Measurements from ENCODE around the gene PSMA6.

The PSMA6 gene

GRCh38 chr14:35287431-35288013, 4.7 kb upstream of the PSMA6 start:
- TF ChIP-seq LEF1 (IDR thresholded peaks at IDR 0.05; ENCODE audit: borderline replicate concordance) (no peak), SUZ12 (IDR thresholded peaks at IDR 0.05) (no peak), ZNF384 (IDR thresholded peaks at IDR 0.05) (no peak), SP1 (IDR thresholded peaks at IDR 0.05) (no peak), FOXA1 (IDR thresholded peaks at IDR 0.05) (no peak), HDGF (IDR thresholded peaks at IDR 0.05; ENCODE audit: borderline replicate concordance) (no peak)
- TF ChIP-seq, protein P1, sequence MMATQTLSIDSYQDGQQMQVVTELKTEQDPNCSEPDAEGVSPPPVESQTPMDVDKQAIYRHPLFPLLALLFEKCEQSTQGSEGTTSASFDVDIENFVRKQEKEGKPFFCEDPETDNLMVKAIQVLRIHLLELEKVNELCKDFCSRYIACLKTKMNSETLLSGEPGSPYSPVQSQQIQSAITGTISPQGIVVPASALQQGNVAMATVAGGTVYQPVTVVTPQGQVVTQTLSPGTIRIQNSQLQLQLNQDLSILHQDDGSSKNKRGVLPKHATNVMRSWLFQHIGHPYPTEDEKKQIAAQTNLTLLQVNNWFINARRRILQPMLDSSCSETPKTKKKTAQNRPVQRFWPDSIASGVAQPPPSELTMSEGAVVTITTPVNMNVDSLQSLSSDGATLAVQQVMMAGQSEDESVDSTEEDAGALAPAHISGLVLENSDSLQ (IDR thresholded peaks at IDR 0.05) = no peak
- no peak for DNase-seq (ENCODE audit: extremely low spot score)
- ChIA-PET CTCF (no interaction called here), POLR2A (no interaction called here)

GRCh38 chr14:35289623-35290022, 2.6 kb upstream of the PSMA6 start:
- no peak for DNase-seq (ENCODE audit: extremely low spot score)
- POLR2A ChIA-PET = no interaction called here
- CTCF ChIA-PET = no interaction called here
- no peak for TF ChIP-seq BHLHE40 (IDR thresholded peaks at IDR 0.05; ENCODE audit: borderline replicate concordance)
- TF ChIP-seq CTBP1 (IDR thresholded peaks at IDR 0.05; ENCODE audit: borderline replicate concordance) = no peak
- no peak for TF ChIP-seq FOXM1 (IDR thresholded peaks at IDR 0.05; ENCODE audit: borderline replicate concordance)

- TF ChIP-seq TARDBP (IDR thresholded peaks at IDR 0.05) (no peak), FOXA1 (IDR thresholded peaks at IDR 0.05) (no peak), ELF4 (IDR thresholded peaks at IDR 0.05) (no peak), SP1 (IDR thresholded peaks at IDR 0.05) (no peak), NFRKB (IDR thresholded peaks at IDR 0.05) (no peak), L3MBTL2 (conservative IDR thresholded peaks at IDR 0.05) (no peak), HDGF (IDR thresholded peaks at IDR 0.05; ENCODE audit: borderline replicate concordance) (no peak), CTBP1 (IDR thresholded peaks at IDR 0.05; ENCODE audit: borderline replicate concordance) (no peak), ARNT (IDR thresholded peaks at IDR 0.05) (no peak), SUZ12 (IDR thresholded peaks at IDR 0.05) (no peak), FOXM1 (IDR thresholded peaks at IDR 0.05; ENCODE audit: borderline replicate concordance) (no peak)
- no peak for DNase-seq (ENCODE audit: extremely low spot score)
- ChIA-PET POLR2A (interaction anchor here (0.8 to 3.5 kb wide), 36 partner anchors 8 to 418 kb away, joined by 3 to 45 read pairs (median 5); partner anchors contain the start of genes BAZ1A, NFKBIA, PPP2R3C and PRORP), CTCF (interaction anchor here (0.6 kb wide), 1 partner anchor 1630 kb away, joined by 3 read pairs; no protein-coding TSS in a partner anchor)
Observed at GRCh38 chr14:35292770-35293561, 784 bp downstream of the PSMA6 start.

DNA sequence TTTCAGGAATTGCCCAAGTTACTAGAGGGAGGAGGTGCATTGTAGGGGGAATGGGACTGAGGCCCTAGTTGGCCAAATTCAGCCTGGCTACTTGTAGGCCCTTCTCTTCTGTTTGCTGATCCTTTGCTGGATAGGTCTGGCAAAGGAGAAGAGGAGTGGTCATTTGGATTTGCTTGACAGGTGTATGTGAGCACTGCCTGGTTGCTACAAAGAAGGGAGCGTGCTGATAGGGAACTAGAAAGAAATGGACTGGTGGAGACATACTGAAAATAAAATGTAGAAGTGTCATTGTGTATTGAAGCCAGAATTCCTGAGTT, 3.6 kb downstream of the PSMA6 start:
- POLR2A ChIA-PET = no interaction called here
- CTCF ChIA-PET = no interaction called here
- TF ChIP-seq NFRKB (IDR thresholded peaks at IDR 0.05) (no peak), LEF1 (IDR thresholded peaks at IDR 0.05; ENCODE audit: borderline replicate concordance) (no peak), FOXA1 (IDR thresholded peaks at IDR 0.05) (no peak), ZNF384 (IDR thresholded peaks at IDR 0.05) (no peak), BHLHE40 (IDR thresholded peaks at IDR 0.05; ENCODE audit: borderline replicate concordance) (no peak), ARNT (IDR thresholded peaks at IDR 0.05) (no peak), FOXK2 (IDR thresholded peaks at IDR 0.05) (no peak), TARDBP (IDR thresholded peaks at IDR 0.05) (no peak), L3MBTL2 (conservative IDR thresholded peaks at IDR 0.05) (no peak), HDGF (IDR thresholded peaks at IDR 0.05; ENCODE audit: borderline replicate concordance) (no peak), ELF4 (IDR thresholded peaks at IDR 0.05) (no peak), SP1 (IDR thresholded peaks at IDR 0.05) (no peak), CTBP1 (IDR thresholded peaks at IDR 0.05; ENCODE audit: borderline replicate concordance) (no peak)
- TF ChIP-seq, protein P1 (IDR thresholded peaks at IDR 0.05) = no peak
- DNase-seq (ENCODE audit: extremely low spot score) = no peak

DNA sequence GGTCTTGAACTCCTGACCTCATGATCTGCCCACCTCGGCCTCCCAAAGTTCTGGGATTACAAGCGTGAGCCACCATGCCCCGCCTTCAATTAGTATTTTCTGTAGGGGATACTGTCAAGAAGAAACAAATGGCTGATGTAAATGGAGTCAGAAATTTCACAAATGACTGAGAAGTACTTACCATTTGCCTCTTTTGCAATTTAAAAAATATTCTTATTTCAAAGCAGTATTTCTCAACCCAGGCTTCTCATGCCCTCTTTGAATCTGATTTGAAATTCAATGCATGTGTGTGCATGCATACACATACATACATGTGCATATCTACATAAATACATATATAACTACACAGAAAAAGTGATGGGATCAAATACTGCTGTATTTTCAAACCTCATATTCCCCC, 4.4 kb downstream of the PSMA6 start:
- no peak for DNase-seq (ENCODE audit: extremely low spot score)
- POLR2A ChIA-PET = no interaction called here
- TF ChIP-seq FOXM1 (IDR thresholded peaks at IDR 0.05; ENCODE audit: borderline replicate concordance) (no peak), ARNT (IDR thresholded peaks at IDR 0.05) (no peak), SUZ12 (IDR thresholded peaks at IDR 0.05) (no peak), L3MBTL2 (conservative IDR thresholded peaks at IDR 0.05) (no peak), BHLHE40 (IDR thresholded peaks at IDR 0.05; ENCODE audit: borderline replicate concordance) (no peak), NFRKB (IDR thresholded peaks at IDR 0.05) (no peak), TARDBP (IDR thresholded peaks at IDR 0.05) (no peak), ZNF384 (IDR thresholded peaks at IDR 0.05) (no peak), SP1 (IDR thresholded peaks at IDR 0.05) (no peak), HDGF (IDR thresholded peaks at IDR 0.05; ENCODE audit: borderline replicate concordance) (no peak), LEF1 (IDR thresholded peaks at IDR 0.05; ENCODE audit: borderline replicate concordance) (no peak), CTBP1 (IDR thresholded peaks at IDR 0.05; ENCODE audit: borderline replicate concordance) (no peak), FOXA1 (IDR thresholded peaks at IDR 0.05) (no peak), FOXK2 (IDR thresholded peaks at IDR 0.05) (no peak), ELF4 (IDR thresholded peaks at IDR 0.05) (no peak)
- TF ChIP-seq, protein P1 (IDR thresholded peaks at IDR 0.05) = no peak
- CTCF ChIA-PET = interaction anchor here (0.7 kb wide), 1 partner anchor 95 kb away, joined by 3 read pairs; no protein-coding TSS in a partner anchor

DNA sequence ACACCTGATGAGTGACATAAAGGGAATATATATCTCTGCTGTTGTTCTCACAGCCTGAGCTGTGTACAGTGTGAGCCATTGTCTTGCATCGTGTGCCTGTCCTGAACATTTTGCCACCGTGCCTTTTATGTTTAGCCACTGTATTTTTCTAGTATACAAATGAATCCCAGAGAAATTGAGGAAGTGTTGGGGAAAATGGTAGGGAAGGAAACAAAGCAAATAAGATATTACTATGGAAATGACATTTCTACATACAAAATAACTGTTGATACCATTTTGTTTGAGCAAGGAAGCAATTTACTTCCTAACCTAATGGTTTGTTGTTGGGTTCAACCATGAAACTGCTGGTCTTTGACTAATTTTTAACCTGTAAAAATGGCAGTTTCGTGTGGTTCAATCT, 5.5 kb downstream of the PSMA6 start:
- ChIA-PET CTCF (no interaction called here), POLR2A (no interaction called here)
- TF ChIP-seq ELF4 (IDR thresholded peaks at IDR 0.05) (no peak), ARNT (IDR thresholded peaks at IDR 0.05) (no peak), LEF1 (IDR thresholded peaks at IDR 0.05; ENCODE audit: borderline replicate concordance) (no peak), SP1 (IDR thresholded peaks at IDR 0.05) (no peak), ZNF384 (IDR thresholded peaks at IDR 0.05) (no peak)
- no peak for DNase-seq (ENCODE audit: extremely low spot score)
